Glutamatergic neuron (in vitro differentiated cells): Measurements from ENCODE around the gene STAT5A. TPM values are rescaled to one million over a fixed set of nuclear protein-coding genes. Genes with fewer than 3 reads are reported as not detected.

Experiments
- DNase-seq: peaks from one replicate; pipeline ENCODE4 v3.0.0; 2022
- H3K27ac Mint-ChIP-seq: one replicate; pipeline ENCODE4 v1.8.0; 2020; ENCODE audit warnings: mild to moderate bottlenecking, mixed read lengths, inconsistent platforms; ENCODE audit not compliant: unreplicated experiment
- H3K27me3 Mint-ChIP-seq: one replicate; pipeline ENCODE4 v1.8.0; 2020; ENCODE audit warnings: mild to moderate bottlenecking, moderate library complexity, mixed read lengths, inconsistent platforms; ENCODE audit not compliant: unreplicated experiment
- H3K36me3 Mint-ChIP-seq: one replicate; pipeline ENCODE4 v1.8.0; 2020; ENCODE audit warnings: mild to moderate bottlenecking, mixed read lengths, inconsistent platforms; ENCODE audit not compliant: unreplicated experiment
- H3K4me1 Mint-ChIP-seq: one replicate; pipeline ENCODE4 v1.8.0; 2020; ENCODE audit warnings: mild to moderate bottlenecking, low read depth, mixed read lengths, inconsistent platforms; ENCODE audit not compliant: unreplicated experiment
- H3K4me3 Mint-ChIP-seq: one replicate; pipeline ENCODE4 v1.8.0; 2020; ENCODE audit warnings: mild to moderate bottlenecking, mixed read lengths, inconsistent platforms; ENCODE audit not compliant: unreplicated experiment
- H3K9me3 Mint-ChIP-seq: one replicate; pipeline ENCODE4 v1.8.0; 2020; ENCODE audit warnings: mild to moderate bottlenecking, moderate library complexity, mixed read lengths, inconsistent platforms; ENCODE audit not compliant: unreplicated experiment
- total RNA-seq: library from RNA; stranded (reverse); fragmentation: NEBNext Ultra II Directional; extraction: Animal tissue kit (Norgen Biotek cat#: 25700); gene quantifications from one replicate; pipeline ENCODE4 v1.2.1, GENCODE V29; 2021; ENCODE audit not compliant: unreplicated experiment
- TF ChIP-seq, protein P1 (sequence below): fragments of 200-600 bp; sonication (generic); IDR thresholded peaks from one replicate; pipeline ENCODE4 v1.5.0; 2021; ENCODE audit not compliant: partially characterized antibody, unreplicated experiment

The STAT5A gene
- total RNA-seq, 1 donor from 2014 or later, result 3.4 TPM

DNA sequence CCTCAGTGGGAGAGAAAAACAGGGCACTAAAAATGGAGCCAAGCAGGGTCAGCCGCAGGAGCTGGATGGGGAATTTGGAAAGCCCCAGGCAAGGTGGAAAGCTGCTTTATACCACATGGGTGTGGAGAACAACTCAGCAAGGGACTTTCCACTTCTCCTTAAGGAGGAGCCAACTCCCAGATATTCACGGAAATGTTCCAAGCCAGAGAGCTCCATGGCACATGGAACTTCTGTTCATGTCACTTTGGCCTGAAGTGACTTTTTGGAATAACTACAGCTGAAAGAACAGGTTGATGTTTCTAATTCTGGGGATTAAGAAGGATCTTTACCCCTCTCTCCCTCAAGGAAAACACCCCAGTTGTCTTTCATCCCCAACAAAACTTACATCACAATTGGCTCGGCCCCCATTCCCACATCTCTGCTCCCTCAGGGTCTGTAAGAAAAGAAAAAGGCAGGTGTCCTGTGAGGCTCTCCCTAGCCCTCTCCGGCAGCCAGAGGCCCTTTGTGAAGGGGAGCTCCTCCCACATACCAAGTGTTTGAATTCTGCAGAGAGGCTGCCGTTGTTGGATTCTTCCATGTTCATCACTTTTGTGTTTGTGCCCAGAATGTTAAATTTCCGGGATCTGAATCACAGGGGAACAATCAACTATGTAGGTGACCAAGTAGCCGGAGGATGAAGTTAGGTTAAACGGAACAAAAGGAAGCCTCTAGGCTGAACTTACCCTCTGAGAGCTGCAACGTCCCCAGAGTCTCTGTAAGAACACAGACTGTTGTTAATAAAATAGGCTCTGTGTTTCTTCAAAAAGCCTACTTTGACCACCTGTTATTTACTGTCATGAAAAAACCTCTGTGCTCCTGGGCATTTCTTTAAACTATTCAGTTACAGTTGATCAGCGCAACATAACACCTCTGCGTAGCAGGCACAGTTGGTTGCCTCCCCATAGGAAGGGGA is 41.0 kb downstream of the STAT5A start:
- no peaks in the 10 kb centered on the region for H3K36me3 Mint-ChIP-seq
- no peaks in the 10 kb centered on the region for H3K9me3 Mint-ChIP-seq
- no peak for DNase-seq
- H3K4me1 Mint-ChIP-seq, result peaks cover 11% of the 10 kb centered on the region
- no peaks in the 10 kb centered on the region for H3K27me3 Mint-ChIP-seq
- TF ChIP-seq, protein P1, sequence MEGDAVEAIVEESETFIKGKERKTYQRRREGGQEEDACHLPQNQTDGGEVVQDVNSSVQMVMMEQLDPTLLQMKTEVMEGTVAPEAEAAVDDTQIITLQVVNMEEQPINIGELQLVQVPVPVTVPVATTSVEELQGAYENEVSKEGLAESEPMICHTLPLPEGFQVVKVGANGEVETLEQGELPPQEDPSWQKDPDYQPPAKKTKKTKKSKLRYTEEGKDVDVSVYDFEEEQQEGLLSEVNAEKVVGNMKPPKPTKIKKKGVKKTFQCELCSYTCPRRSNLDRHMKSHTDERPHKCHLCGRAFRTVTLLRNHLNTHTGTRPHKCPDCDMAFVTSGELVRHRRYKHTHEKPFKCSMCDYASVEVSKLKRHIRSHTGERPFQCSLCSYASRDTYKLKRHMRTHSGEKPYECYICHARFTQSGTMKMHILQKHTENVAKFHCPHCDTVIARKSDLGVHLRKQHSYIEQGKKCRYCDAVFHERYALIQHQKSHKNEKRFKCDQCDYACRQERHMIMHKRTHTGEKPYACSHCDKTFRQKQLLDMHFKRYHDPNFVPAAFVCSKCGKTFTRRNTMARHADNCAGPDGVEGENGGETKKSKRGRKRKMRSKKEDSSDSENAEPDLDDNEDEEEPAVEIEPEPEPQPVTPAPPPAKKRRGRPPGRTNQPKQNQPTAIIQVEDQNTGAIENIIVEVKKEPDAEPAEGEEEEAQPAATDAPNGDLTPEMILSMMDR, result no peak
- H3K27ac Mint-ChIP-seq, result peak overlapping the region; percentile 17
- H3K4me3 Mint-ChIP-seq, result no peak overlapping the region

DNA sequence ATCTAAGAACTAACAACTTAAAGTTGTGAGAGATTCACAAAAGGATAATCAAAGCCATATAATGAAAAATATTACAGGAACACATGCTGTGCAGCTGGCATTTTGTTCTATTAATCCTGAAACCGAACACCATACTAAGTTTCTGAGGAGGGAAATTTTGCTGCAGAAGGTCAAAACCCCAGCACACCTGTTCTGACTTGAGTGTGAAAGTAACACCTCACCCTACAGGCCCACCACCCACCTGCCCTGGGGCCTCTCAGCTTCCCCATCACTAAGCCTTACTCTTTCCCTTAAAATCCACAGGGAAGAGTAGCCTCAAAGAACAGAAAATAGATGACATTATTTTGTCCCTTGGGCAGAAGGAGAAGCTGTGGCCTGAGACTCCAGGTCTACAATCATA is 44.8 kb downstream of the STAT5A start:
- no peaks in the 10 kb centered on the region for H3K9me3 Mint-ChIP-seq

GRCh38 chr17:42334677-42335076 is 46.4 kb downstream of the STAT5A start:
- Mint-ChIP-seq H3K9me3 (no peaks in the 10 kb centered on the region), H3K4me1 (peaks cover 7% of the 10 kb centered on the region), H3K36me3 (peaks cover 4% of the 10 kb centered on the region), H3K27ac (no peak overlapping the region), H3K27me3 (peaks cover 4% of the 10 kb centered on the region), H3K4me3 (no peak overlapping the region)
- no peak for DNase-seq
- TF ChIP-seq, protein P1, result peak; percentile 18

More for the DNA sequence above, 44.8 kb downstream of the STAT5A start:
- TF ChIP-seq, protein P1, result no peak
- Mint-ChIP-seq H3K4me1 (peaks cover 12% of the 10 kb centered on the region), H3K27ac (no peak overlapping the region), H3K4me3 (no peak overlapping the region), H3K27me3 (peaks cover 4% of the 10 kb centered on the region), H3K36me3 (no peaks in the 10 kb centered on the region)
- DNase-seq, result no peak

DNA sequence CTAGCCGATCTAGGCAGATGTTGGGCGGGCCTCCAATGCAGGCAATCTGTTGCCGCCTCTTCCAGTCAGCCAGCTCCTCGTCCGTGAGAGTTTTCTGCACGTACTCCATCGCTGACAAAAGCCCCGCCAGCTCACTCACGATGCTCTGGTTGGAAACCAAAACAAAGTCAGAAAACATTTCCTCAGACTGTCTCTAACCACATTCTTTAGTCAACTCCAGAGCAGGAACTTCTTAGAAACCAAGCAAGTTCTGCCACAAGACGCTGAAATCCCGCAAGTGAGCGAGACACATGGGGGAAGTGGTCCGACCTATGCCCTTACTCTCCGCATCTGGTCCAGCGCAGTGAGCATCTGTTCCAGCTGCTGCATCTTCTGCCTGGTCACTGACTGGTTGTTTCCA is 49.1 kb downstream of the STAT5A start:
- Mint-ChIP-seq H3K36me3 (peaks cover 9% of the 10 kb centered on the region), H3K27ac (no peak overlapping the region)
- no peak for DNase-seq

More for the DNA sequence above, 49.1 kb downstream of the STAT5A start:
- Mint-ChIP-seq H3K4me1 (peaks cover 4% of the 10 kb centered on the region), H3K4me3 (no peak overlapping the region), H3K9me3 (no peaks in the 10 kb centered on the region), H3K27me3 (peaks cover 8% of the 10 kb centered on the region)
- TF ChIP-seq, protein P1, result no peak
